NCI-H226 (cell line): ENCODE measurements around the gene MAPRE3.
A peak's percentile ranks its signal among the peaks of the same experiment; 100 is the strongest.

Experiments
- DNase-seq: peaks from one replicate; pipeline ENCODE4 v3.0.0-alpha.2; 2015

MAPRE3 gene

DNA sequence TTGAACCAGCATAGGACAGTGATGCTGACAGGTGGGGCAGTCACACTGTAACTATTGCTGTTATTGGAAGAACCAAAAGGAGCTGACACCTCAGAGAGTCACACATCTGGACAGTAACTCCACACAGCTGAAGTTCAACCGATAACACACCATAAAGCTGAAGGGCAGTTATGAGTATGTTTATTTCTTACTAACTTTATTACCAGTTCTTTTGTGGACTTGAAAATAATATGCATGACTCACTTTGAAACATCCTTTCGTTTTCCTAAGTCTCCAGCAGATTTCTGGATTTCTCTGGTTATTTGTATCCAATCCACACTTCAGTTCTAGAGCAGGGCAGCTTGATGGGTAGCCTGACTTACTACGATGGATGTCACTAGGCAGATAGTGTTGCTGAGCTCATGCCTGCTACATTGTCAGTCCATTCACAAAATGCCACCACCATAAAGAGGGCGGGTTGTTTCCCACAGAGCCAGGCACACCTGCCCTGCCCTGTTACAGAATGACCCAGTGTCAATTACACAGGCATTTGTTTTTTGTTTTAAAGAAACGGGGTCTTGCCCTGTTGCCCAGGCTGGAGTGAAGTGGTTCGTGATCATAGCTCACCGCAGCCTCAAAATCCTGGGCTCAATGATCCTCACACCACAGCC, 72.7 kb downstream of the MAPRE3 start:
- no peak for DNase-seq

- no peak for DNase-seq
Observed at GRCh38 chr2:27049422-27050280, 79.2 kb downstream of the MAPRE3 start.

DNA sequence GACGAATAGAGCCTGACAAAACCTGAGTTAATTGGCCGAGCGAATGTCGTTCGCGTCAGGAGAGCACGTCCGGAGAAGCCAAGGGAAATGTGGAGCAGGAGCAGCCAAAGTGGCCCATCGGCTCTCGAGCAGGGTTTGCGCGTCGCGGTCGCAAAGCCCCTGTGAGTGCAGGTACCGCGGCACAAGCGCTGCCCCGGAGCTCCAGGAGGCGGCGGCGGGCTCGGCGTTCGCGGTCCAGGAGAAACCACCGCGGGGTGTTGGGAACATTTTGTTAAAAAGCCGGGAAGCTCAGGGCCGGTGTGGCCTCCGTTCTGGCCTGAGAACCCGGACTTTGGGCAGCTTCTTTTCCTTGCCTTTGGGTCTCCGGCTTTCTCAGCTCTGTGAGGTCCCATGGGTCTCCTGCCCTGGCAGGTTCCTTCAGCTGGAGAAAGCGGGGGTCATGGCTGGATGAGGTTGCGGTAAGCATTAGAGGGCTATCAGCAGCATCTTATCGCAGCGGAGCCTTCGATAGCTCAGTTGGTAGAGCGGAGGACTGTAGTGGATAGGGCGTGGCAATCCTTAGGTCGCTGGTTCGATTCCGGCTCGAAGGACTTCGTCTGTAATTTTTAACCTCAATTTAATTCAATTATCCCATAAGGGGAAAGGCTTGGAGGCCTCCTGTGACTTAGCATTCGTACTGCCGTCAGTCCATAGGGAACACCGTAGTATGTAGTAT, 80.0 kb downstream of the MAPRE3 start:
- DNase-seq = peak; percentile 84

GRCh38 chr2:27050996-27051901, 80.8 kb downstream of the MAPRE3 start, which contains the start of gene AGBL5:
TSS of gene AGBL5 (plus strand) at chr2:27051668. CDS start at chr2:27052959, 1,291 bp downstream.
- DNase-seq = peak; percentile 85

- DNase-seq = no peak
Observed at GRCh38 chr2:27051902-27052645, 81.6 kb downstream of the MAPRE3 start.

- DNase-seq = no peak
Observed at GRCh38 chr2:27053321-27053720, 82.9 kb downstream of the MAPRE3 start.

DNA sequence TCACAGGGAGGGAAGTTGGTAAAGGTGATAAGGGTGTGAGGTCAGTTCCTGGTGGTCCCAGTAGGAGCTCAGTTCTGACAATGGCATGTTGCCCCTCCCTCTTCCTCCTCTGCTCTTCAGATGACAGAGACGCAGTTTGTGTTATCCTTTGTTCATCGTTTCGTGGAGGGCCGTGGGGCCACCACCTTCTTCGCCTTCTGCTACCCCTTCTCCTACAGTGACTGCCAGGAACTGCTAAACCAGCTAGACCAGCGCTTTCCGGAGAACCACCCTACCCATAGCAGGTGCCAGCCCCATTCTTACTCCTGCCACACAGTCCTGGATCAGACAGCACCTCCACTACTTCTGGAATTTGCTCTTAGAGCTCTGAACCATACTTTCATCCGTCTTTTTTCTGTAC, 83.3 kb downstream of the MAPRE3 start:
- DNase-seq = no peak

GRCh38 chr2:27054721-27055120, 84.3 kb downstream of the MAPRE3 start:
- no peak for DNase-seq

DNA sequence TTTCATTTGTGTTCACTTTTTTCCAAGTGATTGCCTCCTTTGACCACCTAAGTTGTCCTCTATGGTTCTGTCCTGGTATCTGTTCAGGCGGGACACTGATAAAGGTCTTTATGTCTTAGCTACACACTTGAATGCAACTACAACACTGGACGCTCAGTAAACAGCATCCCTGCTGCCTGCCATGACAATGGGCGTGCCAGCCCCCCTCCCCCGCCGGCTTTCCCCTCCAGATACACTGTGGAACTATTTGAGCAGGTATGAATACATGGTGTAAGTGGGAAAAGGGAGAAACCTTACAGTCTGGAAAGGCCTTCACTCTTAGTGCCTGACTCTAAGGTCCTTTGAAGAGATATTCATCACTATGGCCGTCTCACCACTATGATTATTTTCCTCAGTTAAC, 86.7 kb downstream of the MAPRE3 start:
- DNase-seq = no peak

GRCh38 chr2:27058210-27058609, 87.8 kb downstream of the MAPRE3 start:
- DNase-seq = no peak

DNA sequence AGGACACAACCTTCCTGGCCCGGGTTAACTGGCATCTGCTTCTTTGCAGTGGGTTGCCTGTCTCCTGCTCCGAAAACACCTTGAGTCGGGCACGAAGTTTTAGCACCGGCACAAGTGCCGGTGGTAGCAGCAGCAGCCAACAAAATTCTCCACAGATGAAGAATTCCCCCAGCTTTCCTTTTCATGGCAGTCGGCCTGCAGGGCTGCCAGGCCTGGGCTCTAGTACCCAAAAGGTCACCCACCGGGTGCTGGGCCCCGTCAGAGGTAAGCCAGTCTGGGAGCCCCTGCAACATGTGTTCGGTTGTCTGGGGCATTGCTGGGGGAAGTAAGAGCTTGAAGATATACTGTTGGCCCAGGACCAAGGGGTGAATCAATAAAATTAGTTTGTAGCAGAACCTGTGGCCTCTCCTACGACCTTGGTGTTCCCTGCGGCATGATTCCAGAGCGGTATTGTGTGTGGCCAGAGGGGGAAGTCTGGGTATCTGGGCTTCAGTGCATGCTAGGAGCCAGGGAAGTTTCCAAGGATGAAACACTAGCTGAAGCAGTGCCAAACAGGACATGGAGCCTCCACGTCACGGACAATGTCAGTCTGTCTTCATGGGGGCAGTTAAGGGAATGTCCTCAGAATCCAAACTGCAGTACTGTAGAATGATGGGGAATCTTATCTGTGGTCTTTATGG, 88.8 kb downstream of the MAPRE3 start:
- DNase-seq = no peak

DNA sequence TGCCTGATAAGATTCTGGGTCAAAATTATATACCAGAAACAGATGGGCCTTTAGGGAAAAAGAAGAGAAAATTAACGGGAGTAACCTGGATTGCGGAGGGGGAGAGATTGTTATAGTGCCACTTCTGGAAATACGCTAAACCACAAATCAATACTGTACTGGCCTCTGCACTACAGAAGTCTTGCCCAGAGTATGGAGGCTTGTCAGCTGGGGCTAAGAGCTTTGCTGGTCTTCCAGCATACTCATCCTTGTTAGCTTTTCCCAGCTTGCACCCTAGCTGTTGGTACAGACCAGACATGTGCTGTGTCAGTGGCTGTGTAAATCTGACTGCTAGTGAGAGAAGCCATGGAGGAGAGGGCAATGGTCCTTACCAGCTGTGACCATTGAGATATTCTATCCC, 89.9 kb downstream of the MAPRE3 start:
- DNase-seq = no peak

DNA sequence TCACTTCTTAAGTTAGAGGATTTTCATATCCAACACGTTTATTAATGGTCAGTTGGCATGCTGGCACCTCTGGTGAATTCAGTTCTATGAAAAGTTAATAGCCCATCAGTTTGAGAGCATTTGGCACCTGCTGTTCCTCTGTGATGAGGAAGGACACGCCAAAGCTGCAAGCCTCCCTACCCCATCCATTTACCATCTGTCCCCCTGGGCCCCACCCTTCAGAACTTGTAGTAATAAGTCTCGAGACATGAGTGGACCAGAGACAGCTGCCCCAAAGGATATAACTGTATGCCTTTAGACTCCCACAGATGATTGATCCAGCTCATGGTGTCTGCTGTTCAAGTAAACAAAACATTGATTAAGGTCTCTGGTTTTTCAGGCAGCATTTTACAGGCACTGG, 94.7 kb downstream of the MAPRE3 start:
- no peak for DNase-seq

DNA sequence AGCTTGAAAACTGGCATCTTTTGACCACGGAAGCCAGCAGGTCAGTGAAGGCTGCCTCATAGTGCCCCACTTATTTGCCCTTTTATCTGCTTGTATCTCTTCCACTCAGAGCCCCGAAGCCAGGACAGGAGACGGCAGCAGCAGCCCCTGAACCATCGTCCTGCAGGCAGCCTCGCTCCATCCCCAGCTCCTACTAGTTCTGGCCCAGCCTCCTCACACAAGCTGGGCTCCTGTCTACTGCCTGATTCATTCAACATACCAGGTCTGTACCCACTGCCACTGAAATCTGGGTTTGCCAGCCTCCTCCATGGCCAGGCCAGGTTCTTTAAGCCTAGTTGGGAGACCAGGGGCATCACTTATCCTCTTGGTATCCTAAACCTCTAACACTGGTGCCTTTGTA, 96.9 kb downstream of the MAPRE3 start:
- no peak for DNase-seq

- no peak for DNase-seq
Observed at GRCh38 chr2:27069436-27069835, 99.0 kb downstream of the MAPRE3 start.

DNA sequence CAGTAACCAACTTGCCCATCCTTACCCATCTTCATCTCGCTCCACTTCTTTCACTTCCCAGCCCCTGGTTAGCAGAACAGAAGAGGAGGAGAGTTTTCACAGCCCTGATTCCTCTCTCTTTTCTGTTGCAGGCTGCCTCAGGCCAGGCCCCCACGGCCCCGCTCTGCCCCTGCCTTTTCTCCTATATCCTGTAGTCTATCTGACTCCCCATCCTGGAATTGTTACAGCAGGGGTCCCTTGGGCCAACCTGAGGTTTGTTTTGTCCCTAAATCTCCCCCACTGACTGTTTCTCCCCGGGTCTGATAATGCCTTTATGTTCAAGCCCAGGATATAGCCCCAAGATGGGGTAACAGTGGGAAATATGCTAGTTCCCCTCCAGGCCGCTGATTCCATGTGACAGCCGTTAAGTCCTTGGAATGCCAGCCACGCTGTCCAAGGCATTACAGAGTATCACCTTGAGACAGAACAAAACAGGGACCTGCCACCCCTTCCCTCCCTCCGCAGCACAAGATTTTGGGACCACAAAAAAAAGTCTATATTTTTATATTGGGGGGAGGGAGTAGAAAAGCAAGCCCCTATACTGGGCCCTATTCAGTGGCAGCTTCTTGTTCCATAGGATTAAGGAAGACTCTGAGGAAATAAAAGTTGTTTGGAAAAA, 99.7 kb downstream of the MAPRE3 start:
- no peak for DNase-seq

GRCh38 chr2:27070653-27071276, 100.3 kb downstream of the MAPRE3 start:
- no peak for DNase-seq

DNA sequence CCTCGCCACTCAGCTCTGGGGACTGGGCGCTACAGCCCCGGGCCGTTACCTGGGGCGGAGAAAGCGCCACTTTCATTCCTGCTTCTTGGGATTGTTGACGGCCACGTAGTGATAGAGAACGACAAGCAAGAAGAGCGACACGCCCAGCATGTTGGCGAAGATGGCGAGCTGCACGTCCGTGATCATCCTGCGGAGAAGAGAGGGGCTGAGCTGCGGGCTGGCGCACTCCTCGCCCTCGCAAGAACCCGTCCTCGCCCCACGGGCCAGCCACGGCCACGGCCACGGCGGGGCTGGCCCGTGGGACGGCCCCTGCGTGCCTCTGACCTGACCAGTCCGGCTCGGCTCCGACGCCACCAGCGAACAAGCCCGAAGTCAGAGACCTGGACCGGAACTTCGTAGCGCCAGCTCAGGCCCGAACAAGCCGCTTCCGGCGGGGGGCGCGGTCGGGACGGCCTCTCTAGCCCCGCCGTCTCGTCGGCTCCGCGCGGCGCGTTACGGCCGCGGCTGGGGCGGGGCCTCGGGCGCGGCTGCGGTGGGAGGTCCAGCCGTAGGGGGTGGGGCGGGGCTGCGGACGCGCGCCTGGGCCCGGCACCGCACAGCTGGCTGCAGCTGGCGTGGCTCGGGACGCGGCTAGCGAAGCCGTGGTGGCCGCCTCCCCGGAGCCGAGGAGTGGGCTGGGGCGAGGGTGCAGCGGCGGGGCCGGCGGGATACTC, 101.0 kb downstream of the MAPRE3 start, which contains the start of gene OST4:
OST4 (minus strand) TSS at position 378 of the 713 bp plus-strand sequence.
- peak; percentile 93 for DNase-seq
